GM12864 (cell line): Measurements from ENCODE around the gene ENO1.
A peak's percentile ranks its signal among the peaks of the same experiment; 100 is the strongest.

Experiments
- DNase-seq: peaks from one replicate; pipeline ENCODE4 v3.0.0-alpha.2; 2011; ENCODE audit warnings: low read depth
- H3K4me3 ChIP-seq: 2 replicates; pipeline ENCODE4 v1.5.1; 2011; ENCODE audit warnings: mild to moderate bottlenecking, low read depth, low read length, control low read depth
- CTCF ChIP-seq: IDR thresholded peaks from 2 replicates; pipeline ENCODE4 v1.5.1; 2011; ENCODE audit warnings: low read depth, mild to moderate bottlenecking, moderate library complexity, low read length, control low read depth, inconsistent platforms; ENCODE audit errors: missing control alignments

Gene ENO1

GRCh38 chr1:8873506-8874229, 4.8 kb downstream of the ENO1 start:
- no peak for TF ChIP-seq CTCF
- H3K4me3 ChIP-seq: peak overlapping the region; percentile 18
- DNase-seq: no peak

GRCh38 chr1:8873001-8873400, 5.5 kb downstream of the ENO1 start:
- TF ChIP-seq CTCF: no peak
- DNase-seq: no peak
- H3K4me3 ChIP-seq: no peak overlapping the region; the same call in 1 of the 2 replicates

DNA sequence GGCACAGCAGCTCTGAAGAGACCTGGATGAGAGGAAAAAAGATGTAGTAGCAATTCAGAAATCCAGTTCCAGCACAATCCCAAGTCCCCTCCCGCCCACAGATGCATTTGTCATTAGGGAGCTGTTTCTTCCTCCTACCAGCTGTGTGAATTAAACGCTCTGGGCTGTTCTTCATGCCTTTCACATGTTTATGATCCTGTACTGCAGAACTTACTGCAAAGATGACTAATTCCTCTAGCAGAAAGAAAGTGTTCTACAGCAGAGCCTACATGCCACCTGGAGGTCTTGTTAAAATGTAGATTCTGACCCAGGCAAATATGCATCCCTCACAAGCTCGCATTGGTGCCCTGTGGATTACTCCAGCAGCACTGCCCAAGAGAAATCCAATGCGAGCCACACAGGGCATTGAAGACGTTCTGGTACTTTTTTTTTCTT, 6.5 kb downstream of the ENO1 start:
- H3K4me3 ChIP-seq: no peak overlapping the region
- DNase-seq: no peak
- no peak for TF ChIP-seq CTCF

DNA sequence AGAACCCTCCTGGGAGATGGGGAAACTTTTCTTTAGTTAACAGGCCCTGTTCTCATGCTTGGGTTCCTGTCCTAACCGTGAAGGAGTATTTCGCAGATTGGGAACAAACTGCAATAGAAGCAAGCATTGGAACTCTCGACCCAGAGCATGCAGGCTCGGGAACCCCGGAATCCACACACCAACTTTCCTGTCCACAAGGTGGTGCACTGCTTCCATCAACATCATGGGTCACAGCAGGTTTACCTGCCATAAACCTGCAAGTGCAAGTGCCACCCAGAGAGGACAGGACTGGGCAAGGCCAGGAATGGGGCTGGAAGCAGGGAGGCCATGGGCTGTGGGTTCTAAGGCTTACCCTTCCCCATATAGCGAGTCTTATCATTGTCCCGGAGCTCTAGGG, 6.9 kb downstream of the ENO1 start:
- DNase-seq: no peak
- TF ChIP-seq CTCF: peak; percentile 32
- H3K4me3 ChIP-seq: no peak overlapping the region

DNA sequence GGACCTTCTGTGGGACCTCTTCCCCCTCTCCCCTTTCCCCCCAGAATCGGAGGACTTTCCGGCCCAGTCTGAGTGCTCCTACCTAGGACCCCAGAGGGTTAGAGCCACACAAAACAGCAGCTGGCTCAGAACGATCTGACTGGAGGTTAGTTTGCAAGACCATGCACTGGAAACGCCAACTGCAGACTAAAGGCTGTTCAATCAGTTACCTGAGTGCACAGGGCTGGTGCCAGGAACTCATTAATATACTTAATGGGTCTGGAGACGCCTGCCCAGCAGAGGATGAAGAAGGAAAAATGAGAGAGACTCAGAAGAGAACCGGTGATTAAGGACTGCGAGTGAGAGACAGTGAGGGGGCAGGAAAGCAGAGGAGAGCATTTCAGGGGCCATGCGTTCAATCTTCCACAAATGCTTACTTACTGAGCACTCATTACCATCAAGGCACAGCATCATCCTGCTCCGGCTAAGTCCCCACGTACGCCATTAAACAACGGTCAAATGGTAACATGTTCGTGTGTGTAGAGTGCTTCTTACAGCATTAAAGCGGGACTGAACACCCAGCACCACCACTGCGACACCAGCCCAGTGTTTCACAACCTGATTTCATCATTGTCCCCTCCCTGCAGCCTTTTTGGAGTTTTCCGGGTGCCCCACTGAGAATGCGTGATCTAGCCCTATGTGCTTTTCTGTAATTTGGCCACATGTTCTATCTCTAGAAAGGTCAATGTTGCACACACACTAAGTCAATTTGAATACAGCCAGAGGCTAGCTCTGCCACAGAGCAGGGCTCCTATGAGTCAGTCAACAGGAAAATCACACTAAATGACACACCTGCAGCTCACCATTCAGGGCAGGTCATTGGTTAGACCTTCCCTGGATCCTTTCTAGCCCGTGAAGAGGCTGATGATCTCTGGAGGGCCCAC, 7.6 kb downstream of the ENO1 start:
- no peak overlapping the region for H3K4me3 ChIP-seq
- DNase-seq: no peak
- TF ChIP-seq CTCF: no peak

GRCh38 chr1:8870103-8870502, 8.4 kb downstream of the ENO1 start:
- DNase-seq: no peak
- H3K4me3 ChIP-seq: no peak overlapping the region
- no peak for TF ChIP-seq CTCF
